Ishikawa (cell line): Measurements from ENCODE around the gene RSBN1L.

Experiments used
- CEBPB ChIP-seq: IDR thresholded peaks from 2 replicates; pipeline ENCODE4 v1.6.1; 2012
- CREB1 ChIP-seq: IDR thresholded peaks from 2 replicates; pipeline ENCODE4 v1.6.1; 2012; ENCODE audit warnings: low read depth
- EGR1 ChIP-seq: IDR thresholded peaks from 2 replicates; pipeline ENCODE4 v1.6.1; 2012
- EP300 ChIP-seq: IDR thresholded peaks from 2 replicates; pipeline ENCODE4 v1.6.1; 2012; ENCODE audit warnings: borderline replicate concordance
- FOXM1 ChIP-seq: IDR thresholded peaks from 2 replicates; pipeline ENCODE4 v1.6.1; 2012; ENCODE audit warnings: low read depth, borderline replicate concordance
- MAX ChIP-seq: IDR thresholded peaks from 2 replicates; pipeline ENCODE4 v1.6.1; 2012
- RAD21 ChIP-seq: IDR thresholded peaks from 2 replicates; pipeline ENCODE4 v1.6.1; 2012; ENCODE audit warnings: low read depth
- REST ChIP-seq: IDR thresholded peaks from 2 replicates; pipeline ENCODE4 v1.6.1; 2012; ENCODE audit warnings: low read depth, mild to moderate bottlenecking
- TAF1 ChIP-seq: IDR thresholded peaks from 2 replicates; pipeline ENCODE4 v1.6.1; 2012; ENCODE audit warnings: low read depth, mild to moderate bottlenecking
- TCF12 ChIP-seq: IDR thresholded peaks from 2 replicates; pipeline ENCODE4 v1.6.1; 2012; ENCODE audit warnings: low read depth
- TEAD4 ChIP-seq: IDR thresholded peaks from 2 replicates; pipeline ENCODE4 v1.6.1; 2012
- USF1 ChIP-seq: IDR thresholded peaks from 2 replicates; pipeline ENCODE4 v1.6.1; 2012
- YY1 ChIP-seq: IDR thresholded peaks from 2 replicates; pipeline ENCODE4 v1.6.1; 2012; ENCODE audit warnings: low read depth
- ZBTB7A ChIP-seq: IDR thresholded peaks from 2 replicates; pipeline ENCODE4 v1.6.1; 2012; ENCODE audit warnings: low read depth

GRCh38 chr7:77690289-77690688 is 6.0 kb upstream of the RSBN1L start:
- TF ChIP-seq EP300 (no peak), YY1 (no peak), USF1 (no peak), TAF1 (no peak), REST (no peak), RAD21 (no peak), EGR1 (no peak), ZBTB7A (no peak), CEBPB (no peak), FOXM1 (no peak), CREB1 (no peak), TEAD4 (no peak), TCF12 (no peak), MAX (no peak)
